HG03571 (cell line): ENCODE measurements around the gene SLC29A4.
"Not testable (repeated sequence)": the region's sequence is repeated elsewhere in the genome, so short reads cannot be mapped to it uniquely, and the experiment has no call there.

Source experiments
- ATAC-seq: cut with Tn5 transposase; IDR thresholded peaks from one replicate; pipeline ENCODE4 v1.9.1; 2021; ENCODE audit not compliant: unreplicated experiment

SLC29A4 gene

GRCh38 chr7:5320802-5321396 lies 38.2 kb downstream of the SLC29A4 start:
- no peak for ATAC-seq

GRCh38 chr7:5322621-5323410 lies 40.1 kb downstream of the SLC29A4 start:
- ATAC-seq = no peak

- ATAC-seq = not testable (repeated sequence)
Observed at GRCh38 chr7:5323800-5324781, 41.3 kb downstream of the SLC29A4 start.

GRCh38 chr7:5324961-5325360 lies 42.2 kb downstream of the SLC29A4 start:
- no peak for ATAC-seq

- ATAC-seq = no peak
Observed at GRCh38 chr7:5330288-5330687, 47.5 kb downstream of the SLC29A4 start.

GRCh38 chr7:5332579-5332978 lies 49.8 kb downstream of the SLC29A4 start:
- ATAC-seq = no peak

GRCh38 chr7:5333121-5334045 lies 50.6 kb downstream of the SLC29A4 start:
- ATAC-seq = no peak

GRCh38 chr7:5334671-5335070 lies 51.9 kb downstream of the SLC29A4 start:
- no peak for ATAC-seq

GRCh38 chr7:5337047-5337446 lies 54.3 kb downstream of the SLC29A4 start:
- no peak for ATAC-seq

- ATAC-seq = no peak
Observed at GRCh38 chr7:5339955-5340354, 57.2 kb downstream of the SLC29A4 start.

- ATAC-seq = no peak
Observed at GRCh38 chr7:5342631-5343030, 59.9 kb downstream of the SLC29A4 start.

GRCh38 chr7:5343884-5344283 lies 61.1 kb downstream of the SLC29A4 start:
- ATAC-seq = no peak

- ATAC-seq = no peak
Observed at GRCh38 chr7:5344342-5344741, 61.6 kb downstream of the SLC29A4 start.

GRCh38 chr7:5345171-5345570 lies 62.4 kb downstream of the SLC29A4 start:
- ATAC-seq = no peak

- no peak for ATAC-seq
Observed at GRCh38 chr7:5345671-5346070, 62.9 kb downstream of the SLC29A4 start.

GRCh38 chr7:5348134-5349004 lies 65.6 kb downstream of the SLC29A4 start:
- no peak for ATAC-seq

- no peak for ATAC-seq
Observed at GRCh38 chr7:5349005-5349380, 66.2 kb downstream of the SLC29A4 start.

- ATAC-seq = no peak
Observed at GRCh38 chr7:5349437-5350173, 66.9 kb downstream of the SLC29A4 start.

- no peak for ATAC-seq
Observed at GRCh38 chr7:5350174-5350463, 67.4 kb downstream of the SLC29A4 start.
